Measurements from ENCODE around the gene ELP5.

Gene ELP5

DNA sequence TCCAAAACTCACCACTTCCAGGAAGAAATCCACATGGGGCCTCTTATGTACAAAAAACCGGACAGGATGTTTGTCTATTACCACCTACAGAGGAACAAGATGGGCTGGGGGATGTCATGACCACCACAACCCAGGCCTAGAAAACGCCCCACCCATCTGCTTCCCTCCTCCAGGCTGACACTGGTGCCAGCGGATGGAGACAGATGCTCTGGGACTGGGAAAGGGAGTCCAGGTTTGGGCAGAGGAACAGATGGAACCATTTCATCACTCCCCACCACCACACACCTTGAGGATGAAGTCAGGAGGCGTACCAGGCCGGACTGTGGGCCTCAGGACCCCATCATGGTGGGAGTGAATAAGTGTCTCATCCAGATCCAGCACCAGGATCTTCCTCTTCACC is 5.2 kb upstream of the ELP5 start:
- no peak for DNase-seq
- H3K36me3 ChIP-seq (ENCODE audit: insufficient read depth, low read length), result peaks cover 39% of the 10 kb centered on the region
- no peak overlapping the region for H3K4me2 ChIP-seq (ENCODE audit: insufficient read depth, low read length)
- no peak overlapping the region for H3K27ac ChIP-seq (ENCODE audit: low read length)
- TF ChIP-seq EZH2 (IDR thresholded peaks at IDR 0.05; ENCODE audit: borderline replicate concordance, low read depth, low read length, severe bottlenecking) (no peak), CTCF (IDR thresholded peaks at IDR 0.05; ENCODE audit: borderline replicate concordance, extremely low read depth, low read length, poor library complexity, severe bottlenecking) (no peak)
- H3K4me1 ChIP-seq (ENCODE audit: insufficient read depth, low read length), result peaks cover 44% of the 10 kb centered on the region
- H3K9me3 ChIP-seq (ENCODE audit: insufficient read depth, low read length, severe bottlenecking), result no peaks in the 10 kb centered on the region
- no peak for ATAC-seq (ENCODE audit: insufficient read depth, low read depth)
- no peak overlapping the region for H3K9ac ChIP-seq (ENCODE audit: low read depth, low read length)
- no peaks in the 10 kb centered on the region for H3K27me3 ChIP-seq (ENCODE audit: insufficient read depth, low read length, poor library complexity)
- peaks cover 70% of the 10 kb centered on the region for H3K79me2 ChIP-seq (ENCODE audit: insufficient read depth, low read length)
- no peak overlapping the region for H2AFZ ChIP-seq (ENCODE audit: low read depth, low read length)
- H4K20me1 ChIP-seq (ENCODE audit: insufficient read depth, low read length), result peaks cover 50% of the 10 kb centered on the region
- H3K4me3 ChIP-seq (ENCODE audit: low read depth in 1 of 2, low read length in 2 of 2), result no peak overlapping the region

DNA sequence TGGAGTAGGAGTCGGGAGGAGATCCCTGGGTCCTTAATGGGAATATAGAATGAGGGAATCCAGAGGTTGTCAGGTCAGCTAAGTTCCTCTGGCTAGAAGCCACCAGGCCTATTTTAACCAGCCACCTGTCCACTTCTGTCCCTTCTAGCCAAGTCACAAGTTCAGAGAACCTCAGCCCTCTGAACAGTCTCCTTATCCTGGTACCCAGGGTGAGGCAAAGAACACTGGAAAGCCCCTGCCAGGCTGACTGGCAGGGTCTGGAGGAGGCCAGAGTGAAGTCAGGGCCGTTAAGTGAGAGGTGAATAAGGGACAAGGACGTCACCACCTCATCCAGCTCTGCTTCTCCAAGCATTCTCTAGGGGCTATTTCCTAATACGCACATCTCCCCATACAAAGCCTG is 3.2 kb upstream of the ELP5 start:
- peak overlapping the region; percentile 88 for H3K9ac ChIP-seq (ENCODE audit: low read depth, low read length)
- peaks cover 45% of the 10 kb centered on the region for H3K4me1 ChIP-seq (ENCODE audit: insufficient read depth, low read length)
- peaks cover 40% of the 10 kb centered on the region for H3K36me3 ChIP-seq (ENCODE audit: insufficient read depth, low read length)
- H3K9me3 ChIP-seq (ENCODE audit: insufficient read depth, low read length, severe bottlenecking), result no peaks in the 10 kb centered on the region
- peak overlapping the region in 1 of 2 experiments; percentile 7; a peak in 1 of 4 replicates for H3K4me3 ChIP-seq (ENCODE audit: low read depth in 1 of 2, low read length in 2 of 2)
- TF ChIP-seq EZH2 (IDR thresholded peaks at IDR 0.05; ENCODE audit: borderline replicate concordance, low read depth, low read length, severe bottlenecking) (no peak), CTCF (IDR thresholded peaks at IDR 0.05; ENCODE audit: borderline replicate concordance, extremely low read depth, low read length, poor library complexity, severe bottlenecking) (no peak)
- no peaks in the 10 kb centered on the region for H3K27me3 ChIP-seq (ENCODE audit: insufficient read depth, low read length, poor library complexity)
- peaks cover 46% of the 10 kb centered on the region for H4K20me1 ChIP-seq (ENCODE audit: insufficient read depth, low read length)
- H2AFZ ChIP-seq (ENCODE audit: low read depth, low read length), result no peak overlapping the region
- DNase-seq, result no peak
- no peak for ATAC-seq (ENCODE audit: insufficient read depth, low read depth)
- peak overlapping the region; percentile 79 for H3K4me2 ChIP-seq (ENCODE audit: insufficient read depth, low read length)
- H3K79me2 ChIP-seq (ENCODE audit: insufficient read depth, low read length), result peaks cover 76% of the 10 kb centered on the region
- peak overlapping the region; percentile 18; the same call in 1 of the 2 replicates for H3K27ac ChIP-seq (ENCODE audit: low read length)

- H3K27me3 ChIP-seq (ENCODE audit: insufficient read depth, low read length, poor library complexity), result no peaks in the 10 kb centered on the region
- peak overlapping the region; percentile 88 for H3K9ac ChIP-seq (ENCODE audit: low read depth, low read length)
- H3K4me3 ChIP-seq (ENCODE audit: low read depth in 1 of 2, low read length in 2 of 2), result peak overlapping the region in 1 of 2 experiments; percentile 7; a peak in 2 of 4 replicates
- no peaks in the 10 kb centered on the region for H3K9me3 ChIP-seq (ENCODE audit: insufficient read depth, low read length, severe bottlenecking)
- H2AFZ ChIP-seq (ENCODE audit: low read depth, low read length), result no peak overlapping the region
- H3K79me2 ChIP-seq (ENCODE audit: insufficient read depth, low read length), result peaks cover 79% of the 10 kb centered on the region
- H3K27ac ChIP-seq (ENCODE audit: low read length), result 0 out of 2 replicates have a peak overlapping the region, but pooled peaks have one; percentile 18
- no peak for TF ChIP-seq EZH2 (IDR thresholded peaks at IDR 0.05; ENCODE audit: borderline replicate concordance, low read depth, low read length, severe bottlenecking)
- no peak for TF ChIP-seq CTCF (IDR thresholded peaks at IDR 0.05; ENCODE audit: borderline replicate concordance, extremely low read depth, low read length, poor library complexity, severe bottlenecking)
- ATAC-seq (ENCODE audit: insufficient read depth, low read depth), result no peak
- peaks cover 46% of the 10 kb centered on the region for H4K20me1 ChIP-seq (ENCODE audit: insufficient read depth, low read length)
- H3K4me2 ChIP-seq (ENCODE audit: insufficient read depth, low read length), result peak overlapping the region; percentile 79
- peaks cover 46% of the 10 kb centered on the region for H3K4me1 ChIP-seq (ENCODE audit: insufficient read depth, low read length)
- H3K36me3 ChIP-seq (ENCODE audit: insufficient read depth, low read length), result peaks cover 39% of the 10 kb centered on the region
- DNase-seq, result no peak
Measured at GRCh38 chr17:7249214-7249613, 2.8 kb upstream of the ELP5 start.

All from DND-41 (cell line).